GM19240 (cell line): ENCODE data around the gene DGCR8.

ENCODE experiments used
- DNase-seq: peaks from one replicate; pipeline ENCODE4 v3.0.0; 2011; ENCODE audit warnings: low spot score; ENCODE audit not compliant: insufficient read length

The DGCR8 gene

DNA sequence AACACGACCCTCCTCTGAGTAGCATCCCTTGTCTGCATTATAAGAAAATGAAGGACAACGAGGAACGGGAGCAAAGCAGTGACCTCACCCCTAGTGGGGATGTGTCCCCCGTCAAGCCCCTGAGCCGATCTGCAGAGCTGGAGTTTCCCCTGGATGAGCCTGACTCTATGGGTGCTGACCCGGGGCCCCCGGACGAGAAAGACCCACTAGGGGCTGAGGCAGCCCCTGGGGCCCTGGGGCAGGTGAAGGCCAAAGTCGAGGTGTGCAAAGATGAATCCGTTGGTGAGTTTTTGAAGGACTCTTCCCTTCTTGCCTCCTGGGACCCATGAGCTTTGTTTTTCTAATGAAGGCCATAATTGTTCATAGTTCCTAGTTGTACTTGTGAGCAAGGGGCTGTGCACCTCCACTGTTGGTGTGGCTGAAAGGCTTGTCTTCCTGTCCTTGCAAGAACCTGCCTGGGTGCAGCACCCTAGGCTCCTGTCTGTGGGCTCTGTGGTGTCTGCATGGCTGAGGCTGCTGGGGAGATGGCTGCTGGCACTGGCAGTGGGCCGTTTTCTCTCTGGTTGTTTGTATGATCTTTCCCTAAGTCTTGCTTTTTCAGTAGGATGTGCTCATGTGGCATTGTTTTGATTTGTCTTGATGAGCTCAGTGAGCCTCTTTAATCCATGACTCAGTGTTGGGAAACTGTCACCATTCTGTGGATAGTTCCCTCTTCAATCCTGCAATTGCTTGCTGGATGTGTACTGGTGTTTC lies 10.1 kb downstream of the DGCR8 start:
- DNase-seq, result no peak

DNA sequence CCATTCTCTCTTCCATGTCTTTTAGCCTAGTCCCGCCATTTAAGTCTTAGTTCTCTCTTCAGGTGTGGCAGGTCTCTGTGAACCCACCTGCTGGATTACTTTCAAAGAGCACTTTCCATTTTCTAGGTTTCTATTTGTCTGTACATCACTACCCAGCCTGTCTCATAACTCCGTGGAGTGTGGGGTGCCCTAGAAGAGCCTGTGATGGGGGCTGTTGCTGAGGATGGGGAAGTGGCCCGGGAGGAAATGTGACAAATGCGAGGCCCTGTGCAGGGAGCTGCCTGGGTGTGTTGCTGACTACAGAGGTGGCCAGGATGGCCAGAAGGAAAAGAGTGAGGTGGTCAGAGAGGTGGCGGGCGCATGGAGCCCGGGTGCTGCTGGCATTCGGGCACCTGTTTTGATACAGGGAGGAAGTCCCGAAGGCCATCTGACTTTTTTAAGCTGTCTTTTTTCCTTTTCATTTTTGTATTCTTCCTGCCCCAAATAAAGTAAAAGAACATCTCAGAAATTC lies 10.7 kb downstream of the DGCR8 start:
- no peak for DNase-seq

GRCh38 chr22:20091690-20092476 lies 11.8 kb downstream of the DGCR8 start:
- DNase-seq, result no peak

- DNase-seq, result no peak
These were observed 12.4 kb downstream of the DGCR8 start for GRCh38 chr22:20092477-20092854.

- no peak for DNase-seq
These were observed 13.6 kb downstream of the DGCR8 start for GRCh38 chr22:20093418-20094196.

DNA sequence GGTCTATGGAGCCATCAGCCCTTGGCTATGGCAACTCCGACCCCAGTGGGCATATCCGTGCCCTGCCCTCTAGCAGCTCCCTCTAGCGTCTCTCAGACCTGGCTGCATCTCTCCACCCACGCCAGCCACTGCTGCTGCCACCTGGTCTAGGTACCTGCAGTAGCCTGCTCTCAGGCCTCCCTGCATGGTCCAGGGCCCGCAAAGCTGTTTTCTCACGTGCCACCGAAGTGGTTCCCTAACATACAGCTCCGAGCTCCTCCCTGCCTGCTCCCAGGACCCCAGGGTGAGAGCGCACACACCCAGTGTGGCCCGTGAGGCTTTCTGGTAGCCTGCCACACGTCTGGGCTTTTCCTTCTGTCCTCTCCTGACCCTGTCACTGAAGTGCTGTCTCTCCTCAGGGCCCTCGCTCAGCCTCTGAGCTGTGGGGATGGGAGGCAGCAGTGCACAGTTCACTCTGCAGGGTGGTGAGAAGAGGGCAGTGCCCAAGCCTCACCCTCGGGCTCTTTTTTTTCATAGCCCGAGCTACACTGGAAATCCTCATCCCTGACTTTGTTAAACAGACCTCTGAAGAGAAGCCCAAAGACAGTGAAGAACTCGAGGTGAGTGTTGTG lies 14.3 kb downstream of the DGCR8 start:
- DNase-seq, result no peak

DNA sequence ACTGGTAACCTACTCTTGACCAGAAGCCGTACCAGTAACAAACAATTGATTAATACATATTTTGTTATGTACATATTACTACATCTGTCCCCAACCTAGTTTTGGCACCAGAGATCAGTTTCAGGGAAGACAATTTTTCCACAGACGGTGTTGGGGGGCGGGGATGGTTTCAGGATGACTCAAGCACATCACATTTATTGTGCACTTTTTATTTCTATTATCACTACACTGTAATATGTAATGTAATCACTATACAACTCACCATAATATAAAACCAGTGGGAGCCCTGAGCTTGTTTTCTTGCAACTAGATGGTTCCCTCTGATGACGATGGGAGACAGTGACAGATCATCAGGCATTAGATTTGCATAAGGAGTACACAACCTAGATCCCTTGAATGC lies 15.5 kb downstream of the DGCR8 start:
- no peak for DNase-seq

DNA sequence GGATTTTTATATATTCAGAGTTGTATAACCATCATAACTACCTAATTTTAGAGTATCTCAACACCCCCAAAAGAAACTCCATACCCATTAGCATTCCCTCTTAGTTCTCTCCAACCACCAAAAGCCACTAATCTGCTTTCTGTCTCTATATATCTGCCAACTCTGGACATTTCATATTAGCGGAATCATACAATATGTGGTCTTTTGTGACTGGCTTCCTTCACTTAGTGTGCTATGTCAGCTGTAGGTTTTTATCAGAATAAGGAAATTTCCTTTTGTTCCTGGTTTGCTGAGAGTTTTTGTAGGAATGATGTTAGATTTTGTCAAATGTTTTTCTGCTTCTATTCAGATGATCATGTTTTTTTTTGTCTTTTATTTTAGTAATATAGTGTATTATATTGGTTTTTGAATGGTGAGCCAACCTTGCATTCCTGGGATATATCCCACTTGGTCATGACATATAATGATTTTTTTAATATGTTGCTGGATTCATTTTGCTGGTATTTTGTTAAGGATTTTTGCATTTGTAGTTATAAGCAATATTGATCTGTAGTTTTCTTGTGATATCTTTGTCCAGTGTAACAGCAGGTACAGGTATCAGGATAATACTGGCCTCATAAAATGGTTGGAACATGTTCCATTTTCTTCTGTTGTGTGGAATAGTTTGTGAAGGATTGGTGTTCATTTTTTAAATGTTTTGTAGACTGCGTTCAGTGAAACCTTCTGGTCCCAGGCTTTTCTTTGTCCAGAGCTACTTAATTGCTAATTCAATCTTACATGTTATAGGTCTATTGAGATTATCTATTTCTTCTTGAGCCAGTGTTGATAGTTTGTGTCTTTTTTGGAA lies 16.8 kb downstream of the DGCR8 start:
- no peak for DNase-seq

GRCh38 chr22:20099099-20099711 lies 19.2 kb downstream of the DGCR8 start:
- no peak for DNase-seq

- DNase-seq, result no peak
These were observed 21.6 kb downstream of the DGCR8 start for GRCh38 chr22:20101638-20102037.

DNA sequence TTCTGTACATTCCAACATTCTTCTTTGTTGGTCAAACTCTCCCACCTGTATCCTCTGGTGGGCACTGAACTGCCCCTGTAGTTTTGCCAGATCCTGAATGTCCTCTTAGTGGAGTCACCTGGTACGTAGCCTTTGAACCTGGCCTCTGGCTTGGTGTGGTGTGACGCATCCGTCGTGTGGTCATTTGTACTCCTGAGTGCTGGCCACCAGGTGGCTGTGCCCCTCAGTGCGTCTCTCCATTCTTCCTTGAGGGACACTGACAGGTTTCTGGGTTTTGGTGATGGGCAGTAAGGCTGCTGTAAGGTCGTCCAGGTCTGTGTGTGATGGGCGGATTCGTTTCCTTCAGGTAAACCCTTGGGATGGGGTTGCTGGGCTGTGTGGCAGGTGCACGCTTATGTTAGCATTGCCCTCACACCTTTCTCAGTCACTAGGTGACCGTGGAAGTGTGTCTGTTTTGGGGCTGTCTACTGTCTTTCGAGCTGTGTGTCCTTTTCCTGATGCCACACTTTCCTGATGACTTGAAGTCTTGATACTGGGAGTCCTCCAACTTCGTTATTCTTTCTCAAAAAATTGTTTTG lies 22.3 kb downstream of the DGCR8 start:
- no peak for DNase-seq

DNA sequence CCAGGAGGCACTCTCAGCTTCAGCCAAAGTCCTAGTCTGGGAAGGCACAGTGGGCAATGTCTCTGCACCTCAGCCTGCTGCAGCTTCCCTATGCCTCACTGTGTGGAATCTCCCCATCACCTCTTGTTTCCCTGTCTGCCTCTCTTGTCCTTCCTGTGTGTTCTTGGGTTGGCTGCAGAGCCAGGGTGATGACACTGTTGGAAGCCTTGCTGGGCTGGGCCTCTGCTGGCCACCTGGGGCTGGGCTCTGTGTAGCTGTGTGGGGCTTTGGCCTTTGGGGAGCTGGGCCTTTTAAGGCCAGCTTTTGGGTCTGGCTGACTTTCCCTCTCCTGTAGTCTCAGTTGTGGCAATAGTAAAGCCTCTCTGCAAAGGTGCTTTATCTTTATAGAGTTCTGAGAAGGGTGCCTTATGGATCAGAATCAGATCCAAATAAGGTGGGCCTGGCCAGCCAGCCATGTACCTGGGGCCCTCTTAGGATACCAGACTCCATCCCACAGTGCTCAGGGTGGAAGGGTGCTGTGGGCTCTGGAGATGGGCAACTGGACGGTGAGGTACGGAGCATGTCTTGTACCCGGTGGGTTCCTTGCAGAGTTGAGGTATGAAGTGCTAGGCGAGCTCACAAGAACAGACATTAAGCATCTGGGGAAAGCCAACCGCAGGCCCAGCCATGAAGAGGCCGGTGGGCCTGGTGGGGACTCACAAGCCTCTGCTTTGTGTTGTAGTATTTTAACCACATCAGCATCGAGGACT lies 25.6 kb downstream of the DGCR8 start:
- no peak for DNase-seq

- no peak for DNase-seq
These were observed 26.3 kb downstream of the DGCR8 start for GRCh38 chr22:20106205-20106848.

- DNase-seq, result no peak
These were observed 26.8 kb downstream of the DGCR8 start for GRCh38 chr22:20106849-20107237.

DNA sequence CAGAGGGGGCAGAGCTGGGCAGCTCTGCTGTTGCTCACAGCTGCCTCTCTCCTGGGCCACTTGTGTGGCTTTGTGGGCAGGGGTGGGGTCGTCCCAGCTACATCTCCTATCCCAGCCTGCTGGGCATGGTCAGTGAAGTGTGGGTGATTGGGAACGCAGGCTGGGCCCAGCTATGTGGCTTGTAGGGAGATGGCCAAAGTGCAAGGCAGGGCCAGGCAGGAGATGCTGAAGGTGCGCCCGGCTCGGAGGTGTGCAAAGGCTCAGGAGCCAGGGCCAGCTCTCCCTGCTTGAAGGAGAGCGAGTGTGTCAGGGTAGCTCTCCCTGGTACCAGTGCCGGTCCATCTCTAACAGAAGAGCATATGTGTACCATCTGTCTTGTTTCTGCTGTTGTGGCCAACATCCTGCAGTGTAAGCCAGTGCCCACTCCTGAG lies 27.4 kb downstream of the DGCR8 start:
- DNase-seq, result no peak

DNA sequence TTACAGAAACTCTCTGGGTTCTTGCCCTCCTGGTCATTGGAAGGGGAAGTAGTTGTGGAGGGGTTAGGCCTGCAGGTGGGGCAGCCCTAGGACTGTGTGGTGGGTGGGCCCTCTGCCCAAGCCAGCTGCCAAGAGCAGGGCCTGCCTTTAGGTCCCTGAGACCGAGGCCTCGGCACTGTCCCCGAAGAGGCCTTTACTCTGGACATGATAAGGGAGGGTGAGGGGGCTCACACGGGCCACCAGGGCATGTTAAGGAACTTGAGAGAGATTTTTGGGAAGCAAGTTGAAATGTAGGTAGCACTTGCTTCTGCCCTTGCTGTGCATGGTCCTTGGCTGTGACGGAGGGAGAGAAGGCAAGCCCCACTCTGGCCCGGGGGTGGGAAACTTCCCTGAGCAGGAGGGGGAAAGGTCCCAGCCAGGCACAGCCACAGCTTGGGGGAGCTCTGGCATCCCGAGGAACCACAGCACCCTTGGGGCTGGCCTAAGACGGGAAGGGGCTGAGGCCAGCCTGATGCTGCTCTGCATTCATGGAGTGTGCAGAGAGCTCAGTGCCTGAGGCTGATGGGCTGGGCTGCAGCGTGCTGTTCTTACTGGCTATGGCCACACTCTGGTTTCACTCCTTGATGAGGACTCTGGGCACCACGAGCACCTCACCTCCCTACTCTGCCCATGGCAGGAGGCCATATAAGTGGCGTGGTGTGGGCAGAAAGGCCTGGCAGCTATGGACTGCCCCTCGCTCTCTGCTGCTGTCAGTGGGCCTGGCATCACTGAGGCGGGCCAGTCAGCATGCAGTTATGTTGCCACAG lies 28.1 kb downstream of the DGCR8 start:
- DNase-seq, result no peak

DNA sequence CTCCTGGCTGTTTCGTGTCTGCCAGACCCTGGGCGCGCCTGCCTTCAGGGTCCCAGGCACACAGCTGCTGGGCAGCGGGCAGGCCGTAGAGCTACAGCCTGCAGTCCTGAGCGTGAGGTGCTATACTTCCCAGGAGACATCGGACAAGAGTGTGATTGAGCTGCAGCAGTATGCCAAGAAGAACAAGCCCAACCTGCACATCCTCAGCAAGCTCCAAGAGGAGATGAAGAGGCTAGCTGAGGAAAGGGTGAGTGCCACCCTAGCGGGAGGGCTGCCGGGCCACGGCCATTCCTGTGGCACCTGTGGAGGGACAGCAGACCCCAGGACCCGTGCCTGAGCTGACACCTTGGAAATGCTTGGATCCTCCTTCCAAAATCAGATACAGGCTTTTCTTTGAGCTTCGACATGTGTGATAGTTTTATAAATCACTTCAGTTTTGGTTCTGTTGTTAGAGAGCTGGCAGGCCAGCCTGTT lies 28.8 kb downstream of the DGCR8 start:
- DNase-seq, result no peak
